H9 (cell line): ENCODE results near the gene SP100. TPM values are rescaled to one million over a fixed set of nuclear protein-coding genes. Genes with fewer than 3 reads are reported as not detected.

ENCODE experiments used
- DNase-seq: peaks from one replicate; pipeline ENCODE4 v3.0.0-alpha.2; 2017
- H2AFZ ChIP-seq: one replicate; pipeline ENCODE4 v1.6.1; 2013; ENCODE audit warnings: mild to moderate bottlenecking, low read length, control low read depth, moderate library complexity
- H2AK5ac ChIP-seq: 2 replicates; pipeline ENCODE4 v1.6.1; 2013; ENCODE audit warnings: low read length, control low read depth, mixed read lengths; ENCODE audit not compliant: insufficient read length
- H2BK120ac ChIP-seq: one replicate; pipeline ENCODE4 v1.6.1; 2013; ENCODE audit warnings: low read depth, mild to moderate bottlenecking, low read length, control low read depth, inconsistent platforms; ENCODE audit not compliant: poor library complexity, severe bottlenecking
- H2BK12ac ChIP-seq: 2 replicates; pipeline ENCODE4 v1.6.1; 2013; ENCODE audit warnings: low read length, control low read depth, mixed read lengths, low read depth; ENCODE audit not compliant: insufficient read length
- H2BK15ac ChIP-seq: 2 replicates; pipeline ENCODE4 v1.6.1; 2013; ENCODE audit warnings: low read depth, low read length, control low read depth
- H2BK20ac ChIP-seq: one replicate; pipeline ENCODE4 v1.6.1; 2013; ENCODE audit warnings: low read depth, mild to moderate bottlenecking, low read length, control low read depth, inconsistent platforms; ENCODE audit not compliant: poor library complexity, severe bottlenecking
- H2BK5ac ChIP-seq: 2 replicates; pipeline ENCODE4 v1.6.1; 2013; ENCODE audit warnings: low read length, control low read depth, mixed read lengths; ENCODE audit not compliant: insufficient read length
- H3K14ac ChIP-seq: 2 replicates; pipeline ENCODE4 v1.6.1; 2013; ENCODE audit warnings: low read length, control low read depth; ENCODE audit not compliant: insufficient read depth
- H3K18ac ChIP-seq: 2 replicates; pipeline ENCODE4 v1.6.1; 2013; ENCODE audit warnings: low read depth, mild to moderate bottlenecking, mixed read lengths, low read length, control low read depth; ENCODE audit not compliant: insufficient read length
- H3K23ac ChIP-seq: 2 replicates; pipeline ENCODE4 v1.6.1; 2013; ENCODE audit warnings: low read length, control low read depth, mixed read lengths, low read depth; ENCODE audit not compliant: insufficient read length
- H3K23me2 ChIP-seq: 2 replicates; pipeline ENCODE4 v1.6.1; 2013; ENCODE audit warnings: low read depth, mild to moderate bottlenecking, mixed read lengths, low read length, control low read depth; ENCODE audit not compliant: insufficient read length, poor library complexity, severe bottlenecking
- H3K27ac ChIP-seq: 2 replicates; pipeline ENCODE4 v1.5.1; 2013; ENCODE audit warnings: low read length, control low read depth, mixed read lengths, low read depth; ENCODE audit not compliant: insufficient read length
- H3K27me3 ChIP-seq: 2 replicates; pipeline ENCODE4 v1.6.1; 2013; ENCODE audit warnings: low read length, control low read depth, inconsistent platforms; ENCODE audit not compliant: insufficient read depth
- H3K4ac ChIP-seq: 2 replicates; pipeline ENCODE4 v1.6.1; 2013; ENCODE audit warnings: low read depth, mild to moderate bottlenecking, control low read depth, inconsistent platforms, low read length, moderate library complexity
- H3K4me1 ChIP-seq: 2 replicates; pipeline ENCODE4 v1.6.1; 2013; ENCODE audit warnings: low read length, control low read depth, inconsistent platforms; ENCODE audit not compliant: insufficient read depth
- H3K4me2 ChIP-seq: 2 replicates; pipeline ENCODE4 v1.6.1; 2013; ENCODE audit warnings: low read length, control low read depth, mixed read lengths; ENCODE audit not compliant: insufficient read length, insufficient read depth
- H3K56ac ChIP-seq: 2 replicates; pipeline ENCODE4 v1.6.1; 2013; ENCODE audit warnings: low read depth, mild to moderate bottlenecking, mixed read lengths, low read length, control low read depth; ENCODE audit not compliant: insufficient read length
- H3K79me1 ChIP-seq: 2 replicates; pipeline ENCODE4 v1.6.1; 2013; ENCODE audit warnings: low read depth, mild to moderate bottlenecking, moderate library complexity, low read length, control low read depth, inconsistent platforms; ENCODE audit not compliant: insufficient read depth, poor library complexity, severe bottlenecking
- H3K79me2 ChIP-seq: 2 replicates; pipeline ENCODE4 v1.6.1; 2013; ENCODE audit warnings: low read length, control low read depth, inconsistent platforms; ENCODE audit not compliant: insufficient read depth
- H3K9ac ChIP-seq: 2 replicates; pipeline ENCODE4 v1.6.1; 2013; ENCODE audit warnings: low read length, control low read depth, mixed read lengths; ENCODE audit not compliant: insufficient read length; ENCODE audit errors: extremely low read depth
- H3K9me3 ChIP-seq: one replicate; pipeline ENCODE4 v1.6.1; 2013; ENCODE audit warnings: low read depth, low read length, inconsistent platforms; ENCODE audit not compliant: control insufficient read depth
- H3T11ph ChIP-seq: one replicate; pipeline ENCODE4 v1.6.1; 2013; ENCODE audit warnings: mild to moderate bottlenecking, low read length, control low read depth, inconsistent platforms
- H4K20me1 ChIP-seq: one replicate; pipeline ENCODE4 v1.6.1; 2013; ENCODE audit not compliant: control insufficient read depth, insufficient read length, insufficient read depth
- H4K5ac ChIP-seq: 2 replicates; pipeline ENCODE4 v1.6.1; 2013; ENCODE audit warnings: low read depth, mild to moderate bottlenecking, mixed read lengths, low read length, control low read depth; ENCODE audit not compliant: insufficient read length
- H4K8ac ChIP-seq: replicated peaks from 2 replicates; pipeline ENCODE4 v1.6.1; 2013; ENCODE audit warnings: low read length, control low read depth, mixed read lengths, low read depth; ENCODE audit not compliant: insufficient read length
- H4K91ac ChIP-seq: 2 replicates; pipeline ENCODE4 v1.6.1; 2013; ENCODE audit warnings: low read depth, mild to moderate bottlenecking, moderate library complexity, mixed read lengths, low read length, control low read depth; ENCODE audit not compliant: insufficient read length
- H3K27ac Mint-ChIP-seq, 3 experiments: 2 replicates in 2 of 3; 3 replicates in 1 of 3; pipeline ENCODE4 v1.8.0; 2020 to 2021; ENCODE audit warnings: mixed read lengths in 3 of 3, mild to moderate bottlenecking in 1 of 3, moderate library complexity in 1 of 3
- H3K27me3 Mint-ChIP-seq: 2 replicates; pipeline ENCODE4 v1.8.0; 2021; ENCODE audit warnings: low read depth, mild to moderate bottlenecking, moderate library complexity, mixed read lengths
- H3K36me3 Mint-ChIP-seq, 3 experiments: 2 replicates in 2 of 3; 3 replicates in 1 of 3; pipeline ENCODE4 v1.8.0; 2020 to 2021; ENCODE audit warnings: low read depth in 3 of 3, mixed read lengths in 3 of 3; ENCODE audit not compliant: insufficient read depth in 1 of 3
- H3K4me1 Mint-ChIP-seq, 2 experiments: 2 replicates each; pipeline ENCODE4 v1.8.0; 2020; ENCODE audit warnings: mixed read lengths in 2 of 2
- H3K4me3 Mint-ChIP-seq, 2 experiments: 2 replicates in 1 of 2; 3 replicates in 1 of 2; pipeline ENCODE4 v1.8.0; 2020 to 2021; ENCODE audit warnings: mild to moderate bottlenecking in 2 of 2, mixed read lengths in 2 of 2, moderate library complexity in 1 of 2
- H3K9me3 Mint-ChIP-seq, 2 experiments: 2 replicates in 1 of 2; 3 replicates in 1 of 2; pipeline ENCODE4 v1.8.0; 2020; ENCODE audit warnings: mild to moderate bottlenecking in 2 of 2, mixed read lengths in 2 of 2, moderate library complexity in 1 of 2
- CTCF ChIP-seq: fragments of 200-600 bp; sonication (generic); conservative IDR thresholded peaks from 3 replicates; pipeline ENCODE4 v1.8.0; 2021; ENCODE audit warnings: antibody characterized with exemption, mild to moderate bottlenecking
- WGBS: extraction: QIAGEN DNeasy Blood & Tissue Kit; methylation state at CpG from one replicate; pipeline ENCODE4 v1.1.7; 2013; ENCODE audit warnings: missing lambda C conversion rate, low lambda C conversion rate, mixed read lengths; ENCODE audit not compliant: insufficient read length; ENCODE audit errors: extremely low coverage; 5-methylcytosine and 5-hydroxymethylcytosine counted together
- long read RNA-seq: library from polyadenylated mRNA; unstranded; transcript quantifications from one replicate; pipeline ENCODE4 v2.0.0, GENCODE V29; 2020
- total RNA-seq: library from RNA; stranded (reverse); gene quantifications from 2 replicates; pipeline ENCODE4 v1.2.1, GENCODE V29; 2021

Gene SP100
- 0.28 and 0.86 TPM in 2 replicates for total RNA-seq
- long read RNA-seq, result 0 reads

- TF ChIP-seq CTCF, result no peak
- Mint-ChIP-seq H3K9me3 (no peaks in the 10 kb centered on the region), H3K4me3 (no peak within 1 kb of the TSS), H3K27ac (no peak within 1 kb of the TSS), H3K36me3 (no peaks in the 10 kb centered on the region), H3K27me3 (peaks cover 28% of the 10 kb centered on the region), H3K4me1 (peaks cover 7 to 13% of the 10 kb centered on the region in 2 experiments; a peak in 3 of 4 replicates)
- no peaks in the 10 kb centered on the region for H4K20me1 ChIP-seq
- no peak within 1 kb of the TSS for H3T11ph ChIP-seq
- H3K79me2 ChIP-seq, result no peaks in the 10 kb centered on the region
- peaks cover 2% of the 10 kb centered on the region; the same call in 1 of the 2 replicates for H3K27me3 ChIP-seq
- H3K14ac ChIP-seq, result no peak within 1 kb of the TSS
- no peak within 1 kb of the TSS for H3K4me2 ChIP-seq
- H3K27ac ChIP-seq, result no peak within 1 kb of the TSS
- H2AK5ac ChIP-seq, result no peak within 1 kb of the TSS
- no peak within 1 kb of the TSS for H2AFZ ChIP-seq
- no peak within 1 kb of the TSS for H2BK20ac ChIP-seq
- H3K4me1 ChIP-seq, result no peaks in the 10 kb centered on the region
- H3K9ac ChIP-seq, result no peak within 1 kb of the TSS
- DNase-seq, result no peak
- no peak within 1 kb of the TSS for H2BK5ac ChIP-seq
- H3K9me3 ChIP-seq, result no peaks in the 10 kb centered on the region
- no peak within 1 kb of the TSS for H4K91ac ChIP-seq
- no peak within 1 kb of the TSS for H2BK15ac ChIP-seq
- no peaks in the 10 kb centered on the region for H3K79me1 ChIP-seq
- WGBS, result no CpG with 5 or more reads among the region's 12 CpGs
- H3K4ac ChIP-seq, result no peak within 1 kb of the TSS
- peaks cover 8% of the 10 kb centered on the region for H3K23me2 ChIP-seq
- H3K56ac ChIP-seq, result no peak within 1 kb of the TSS
- H2BK120ac ChIP-seq, result no peak within 1 kb of the TSS
- no peak within 1 kb of the TSS for H3K18ac ChIP-seq
- no peak within 1 kb of the TSS for H4K5ac ChIP-seq
- H3K23ac ChIP-seq, result no peak within 1 kb of the TSS
- no peak within 1 kb of the TSS for H2BK12ac ChIP-seq
- no peak within 1 kb of the TSS for H4K8ac ChIP-seq
Observed at GRCh38 chr2:230416061-230416721, at the start of gene SP100. SP100 (plus strand) TSS chr2:230416201; CDS start chr2:230416297, 96 bp downstream.
